Measurements from ENCODE around the gene SLC39A13.
"Not testable (repeated sequence)": the region's sequence is repeated elsewhere in the genome, so short reads cannot be mapped to it uniquely, and the experiment has no call there.

SLC39A13 gene

DNA sequence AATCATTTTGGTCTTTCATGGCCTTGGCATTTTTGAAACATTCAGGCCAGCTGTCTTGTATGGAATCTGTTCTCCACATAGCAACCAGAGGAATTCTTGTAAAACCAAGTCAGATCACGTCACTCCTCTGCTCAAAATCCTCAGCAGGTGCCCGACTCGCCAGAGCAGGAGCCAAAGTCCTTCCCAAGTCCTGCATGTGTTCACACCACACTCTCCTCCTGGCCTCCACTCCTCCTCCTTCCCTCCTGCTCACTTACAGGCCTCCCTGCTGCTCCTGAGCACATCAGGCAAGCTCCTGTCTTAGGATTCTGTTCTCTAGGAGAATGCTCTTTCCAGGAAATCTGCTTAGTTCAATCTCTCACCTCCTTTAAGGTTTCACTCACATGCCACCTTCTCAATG is 24.8 kb downstream of the SLC39A13 start:
- DNase-seq: no peak

DNA sequence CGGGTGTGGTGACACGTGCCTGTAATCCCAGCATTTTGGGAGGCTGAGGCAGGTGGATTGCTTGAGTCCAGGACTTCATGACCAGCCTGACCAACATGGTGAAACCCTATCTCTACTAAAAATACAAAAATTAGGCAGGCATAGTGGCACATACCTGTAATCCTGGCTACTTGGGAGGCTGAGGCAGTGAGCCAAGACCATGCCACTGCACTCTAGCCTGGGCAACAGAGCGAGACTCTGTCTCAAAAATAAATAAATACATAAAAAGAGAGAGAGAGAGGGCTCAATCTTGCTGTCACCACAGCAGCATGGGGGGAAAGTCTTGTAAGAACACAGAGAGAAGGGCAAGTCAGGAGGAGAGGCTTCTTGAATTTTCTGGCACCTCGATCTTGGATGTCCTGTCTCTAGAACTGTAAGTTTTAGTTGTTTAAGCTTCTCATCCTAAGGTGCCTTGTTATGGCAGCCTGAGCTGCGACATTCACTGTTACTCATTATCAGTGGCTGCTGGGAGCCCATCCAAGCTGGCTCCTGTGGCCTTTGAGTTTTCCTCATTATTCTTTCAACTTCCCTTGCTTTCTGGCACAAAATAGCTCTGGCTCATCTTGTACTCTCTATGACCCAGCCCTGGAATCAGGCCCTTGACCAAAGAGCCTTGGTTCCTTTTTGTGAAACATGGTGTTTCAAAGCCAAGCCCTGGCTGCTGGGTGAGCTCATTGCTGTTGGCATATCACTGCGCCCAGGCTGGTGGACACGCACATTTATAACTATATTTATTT is 25.8 kb downstream of the SLC39A13 start:
- DNase-seq: no peak

DNA sequence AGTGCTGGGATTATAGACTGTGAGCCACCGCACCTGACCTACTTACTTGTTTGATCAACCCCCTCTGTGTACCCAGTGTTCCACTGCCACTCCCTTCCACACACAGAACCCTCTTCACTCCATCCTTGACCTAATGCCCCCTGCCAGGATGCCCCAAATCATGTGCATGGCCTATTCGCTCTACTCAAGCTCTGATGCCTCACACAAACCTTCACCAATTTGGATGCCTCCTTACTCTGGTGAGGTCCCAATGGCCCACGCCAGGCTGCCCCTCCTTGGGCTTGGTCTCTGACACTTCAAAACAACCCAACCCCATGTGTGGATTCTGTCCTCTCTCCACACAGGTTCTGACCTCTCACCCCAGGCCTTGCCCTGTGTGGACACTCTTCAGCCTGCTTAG is 27.3 kb downstream of the SLC39A13 start:
- DNase-seq: no peak

DNA sequence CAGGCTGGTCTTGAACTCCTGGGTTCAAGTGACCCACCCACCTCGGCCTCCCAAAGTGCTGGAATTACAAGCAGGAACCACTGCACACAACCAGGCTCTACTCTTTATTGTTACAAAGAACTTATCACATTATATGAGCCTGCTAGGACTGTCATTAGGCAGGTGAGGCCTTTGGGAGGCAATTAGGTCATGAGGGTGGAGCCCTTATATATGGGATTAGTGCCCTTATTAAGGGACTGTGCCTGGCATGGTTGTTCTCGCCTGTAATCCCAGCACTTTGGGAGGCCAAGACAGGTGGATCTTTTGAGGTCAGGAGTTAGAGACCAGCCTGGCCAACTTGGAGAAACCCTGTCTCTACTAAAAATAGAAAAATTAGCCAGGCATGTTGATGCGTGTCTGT is 28.3 kb downstream of the SLC39A13 start:
- DNase-seq: no peak

DNA sequence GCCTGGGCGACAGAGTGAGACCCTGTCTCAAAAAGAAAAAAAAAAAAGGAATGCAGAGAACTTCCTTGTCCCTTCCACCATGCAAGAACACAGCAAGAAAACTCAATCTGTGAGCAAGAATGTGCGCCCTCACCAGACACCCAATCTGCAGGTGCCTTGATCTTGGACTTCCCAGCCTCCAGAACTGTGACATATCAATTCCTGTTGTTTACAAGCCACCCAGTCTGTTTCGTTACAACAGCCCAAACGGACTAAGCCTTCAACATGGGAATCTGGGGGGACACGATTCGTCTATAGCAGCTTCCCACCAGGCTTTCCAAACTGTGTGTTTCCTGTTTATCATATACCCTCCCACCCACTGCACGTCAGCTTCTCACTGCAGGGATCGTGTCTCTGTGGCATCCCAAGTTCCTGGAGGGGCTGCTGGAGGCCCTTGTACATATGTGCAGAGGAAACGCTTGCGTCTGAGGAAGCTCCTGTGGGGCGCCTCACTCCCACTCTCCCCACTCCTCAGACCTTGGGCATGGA is 28.9 kb downstream of the SLC39A13 start:
- no peak for DNase-seq

DNA sequence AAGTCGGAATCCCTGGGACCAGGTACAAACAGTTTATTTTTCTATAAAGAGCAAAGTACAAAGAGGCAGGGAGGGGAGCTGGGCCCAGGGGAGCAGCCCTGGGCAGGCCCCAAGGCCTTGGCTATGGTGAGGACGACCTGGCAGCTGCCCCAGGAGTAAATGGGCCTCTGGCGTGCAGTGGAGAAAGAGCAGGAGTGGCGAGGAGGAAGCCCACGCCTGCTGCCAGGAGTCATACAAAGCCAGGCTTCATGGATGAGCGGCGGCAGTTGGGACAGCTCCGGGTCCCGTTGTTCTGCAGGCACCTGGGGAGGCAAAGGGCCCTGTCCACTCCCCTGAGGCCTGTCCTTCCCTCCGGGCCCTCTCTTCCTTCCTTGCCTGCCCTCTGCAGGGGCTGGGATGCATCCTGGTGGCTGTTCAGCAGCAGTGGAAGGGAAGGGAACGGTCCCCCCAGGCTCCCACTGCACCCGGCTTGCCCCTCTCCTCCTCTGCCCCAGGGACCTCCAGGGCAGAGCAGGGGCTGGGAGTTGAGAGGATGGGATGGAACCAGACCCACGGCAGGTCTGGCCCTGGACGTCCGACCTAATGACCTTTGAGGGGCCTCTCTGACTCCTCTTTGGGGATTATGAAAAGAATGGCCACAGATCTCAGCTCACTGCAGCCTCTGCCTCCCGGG is 29.5 kb downstream of the SLC39A13 start:
- DNase-seq: no peak

DNA sequence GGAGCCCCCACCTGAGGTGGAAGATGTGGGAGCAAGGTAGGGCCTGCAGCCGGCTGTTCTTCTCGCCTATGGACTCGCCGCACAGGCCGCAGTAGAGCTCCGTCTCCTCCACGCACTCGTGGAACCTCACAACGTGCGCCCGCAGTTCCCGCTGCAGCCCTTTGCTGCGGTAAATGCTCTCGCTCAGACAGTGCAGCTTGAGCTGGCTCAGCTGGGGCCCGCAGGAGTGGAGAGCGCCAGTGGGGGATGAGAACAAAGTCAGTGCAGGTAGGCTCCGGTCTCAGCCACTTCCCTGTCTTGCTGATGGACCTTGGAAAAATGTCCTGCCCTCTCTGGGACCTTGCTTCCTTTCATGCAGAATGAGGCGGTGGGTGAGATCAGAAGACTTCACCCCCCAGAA is 30.3 kb downstream of the SLC39A13 start:
- no peak for DNase-seq

DNA sequence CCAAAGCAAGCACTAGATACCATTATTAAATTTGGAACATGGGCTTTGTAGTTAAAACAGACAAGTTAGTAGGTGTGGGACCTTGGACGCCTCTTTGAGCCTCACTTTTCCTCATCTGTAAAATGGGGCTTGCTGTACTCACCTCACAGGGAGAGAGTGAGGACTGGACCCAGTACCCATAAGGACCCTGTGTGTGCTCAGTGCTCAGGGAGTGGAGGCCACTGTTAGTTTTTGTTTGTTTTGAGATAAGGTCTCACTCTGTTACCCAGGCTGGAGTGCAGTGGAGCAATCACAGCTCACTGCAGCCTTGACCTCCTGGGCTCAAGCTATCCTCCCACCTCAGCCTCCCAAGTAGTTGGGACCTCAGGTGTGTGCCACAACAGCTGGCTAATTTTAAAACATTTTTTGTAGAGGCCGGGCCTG is 31.7 kb downstream of the SLC39A13 start:
- no peak for DNase-seq

DNA sequence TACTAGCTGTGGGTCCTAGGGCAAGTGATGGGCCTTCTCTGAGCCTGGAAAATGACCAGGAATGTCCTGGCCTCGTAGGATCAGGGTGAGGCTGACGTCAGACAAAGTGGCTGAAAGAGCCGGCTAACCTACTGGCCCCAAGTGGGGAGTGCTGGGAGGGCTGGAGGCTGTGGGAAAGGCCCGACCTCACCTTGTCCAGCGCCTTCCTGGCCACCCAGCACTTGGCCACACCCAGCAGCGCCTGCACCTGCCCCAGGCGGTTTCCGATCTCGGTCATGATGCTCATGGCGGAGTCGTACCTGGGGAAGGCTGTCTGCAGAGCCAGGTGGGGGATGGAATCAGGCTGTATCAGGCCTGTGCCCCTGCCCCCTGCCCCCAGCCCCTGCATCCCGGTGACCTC is 33.0 kb downstream of the SLC39A13 start:
- DNase-seq: no peak

DNA sequence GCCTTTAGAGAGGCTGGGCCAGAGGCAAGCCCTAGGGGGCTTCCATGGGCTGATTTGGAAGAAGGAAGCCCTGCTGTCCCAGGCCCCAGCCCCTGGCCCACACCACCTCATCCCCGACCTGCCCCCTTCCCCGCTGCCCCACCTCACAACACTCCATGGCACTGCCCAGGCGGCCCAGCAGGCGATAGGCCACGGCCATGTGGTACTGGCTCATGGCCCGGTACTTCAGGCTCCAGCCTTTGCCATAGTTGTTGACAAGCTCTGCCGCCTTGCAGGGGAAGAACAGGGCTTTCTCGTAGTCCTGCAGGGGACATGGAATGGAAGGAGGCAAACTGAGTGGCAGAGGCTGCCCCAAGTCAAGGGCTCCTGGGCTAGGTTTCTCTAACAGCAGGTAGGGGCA is 34.1 kb downstream of the SLC39A13 start:
- DNase-seq: no peak

DNA sequence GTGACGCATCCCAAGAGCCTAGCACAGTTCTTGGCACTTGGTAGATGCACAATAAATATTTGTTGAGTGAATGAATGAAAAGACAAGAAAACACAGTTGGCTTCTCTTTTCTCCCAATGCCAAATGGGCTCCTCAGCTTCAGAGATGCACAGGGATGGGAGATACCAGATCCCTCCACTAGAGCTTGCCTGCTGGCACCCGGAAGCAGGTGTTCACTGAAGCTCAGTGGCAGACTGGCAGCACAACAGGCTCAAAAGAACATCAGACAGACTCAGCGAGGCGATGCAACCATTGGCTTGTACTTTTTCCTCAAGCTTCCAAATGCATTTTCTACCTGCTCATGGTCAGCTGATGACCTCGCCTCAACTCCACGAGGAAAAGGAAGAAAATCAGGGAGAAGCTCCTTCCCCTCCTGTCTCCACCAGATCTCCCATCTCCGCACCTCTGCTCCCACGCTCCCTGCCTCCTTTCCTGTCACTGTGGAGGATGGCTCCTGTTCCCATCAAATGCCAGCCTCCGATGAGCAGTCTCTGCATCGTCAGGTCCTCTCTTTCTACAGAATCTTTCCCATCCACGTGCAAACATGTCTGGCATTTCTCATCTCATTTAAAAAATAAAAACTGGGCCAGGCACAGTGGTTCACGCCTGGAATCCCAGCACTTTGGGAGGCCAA is 34.8 kb downstream of the SLC39A13 start:
- no peak for DNase-seq

DNA sequence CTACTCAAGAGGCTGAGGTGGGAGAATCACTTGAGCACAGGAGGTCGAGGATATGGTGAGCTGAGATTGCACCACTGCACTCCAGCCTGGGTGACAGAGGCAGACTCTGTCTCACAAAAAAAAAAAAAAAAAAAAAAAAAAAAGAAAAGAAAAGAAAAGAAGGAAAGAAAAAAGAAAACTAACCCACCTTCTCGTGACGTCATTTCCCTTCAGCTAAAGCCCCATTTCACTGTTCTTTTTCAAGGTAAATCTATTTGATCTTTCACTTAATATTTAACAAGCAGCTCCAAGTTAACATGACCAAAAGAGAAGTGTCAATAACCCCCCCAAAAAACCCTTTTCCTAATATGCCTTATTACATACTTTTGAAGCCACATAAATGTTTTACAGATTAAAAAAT is 35.4 kb downstream of the SLC39A13 start:
- DNase-seq: no peak

DNA sequence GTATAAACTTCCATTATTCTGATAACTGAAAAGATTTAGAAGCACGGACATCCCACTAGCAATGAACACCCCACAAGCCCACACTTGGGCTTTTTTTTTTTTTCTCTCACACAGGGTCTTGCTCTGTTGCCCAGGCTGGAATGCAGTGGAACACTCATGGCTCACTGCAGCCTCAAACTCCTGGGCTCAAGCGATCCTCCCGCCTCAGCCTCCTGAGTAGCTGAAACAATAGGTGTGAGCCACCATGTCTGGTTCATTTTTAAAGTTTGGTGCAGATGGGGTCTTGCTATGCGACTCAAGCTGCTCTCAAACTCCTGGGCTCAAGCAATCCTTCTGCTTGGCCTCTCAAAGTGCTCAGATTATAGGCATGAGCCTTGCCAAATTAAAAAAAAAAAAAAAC is 37.5 kb downstream of the SLC39A13 start:
- no peak for DNase-seq

DNA sequence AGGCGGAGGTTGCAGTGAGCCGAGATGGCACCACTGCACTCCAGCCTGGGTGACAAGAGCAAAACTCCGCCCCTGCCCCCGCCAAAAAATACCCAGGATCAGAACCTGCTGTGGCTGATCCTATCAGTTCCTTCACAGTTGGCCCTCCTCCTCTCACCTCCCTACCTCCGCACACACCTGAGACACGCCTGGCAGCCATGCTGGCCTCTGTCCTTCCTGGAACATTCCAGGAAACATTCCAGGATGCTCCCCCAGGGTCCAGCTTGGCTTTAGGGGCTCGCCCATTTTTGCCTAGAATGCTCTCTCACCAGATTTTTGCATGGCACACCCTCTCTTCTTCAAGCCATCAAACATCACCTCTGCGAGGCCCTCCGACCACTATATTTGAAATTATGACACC is 38.4 kb downstream of the SLC39A13 start:
- DNase-seq: no peak

DNA sequence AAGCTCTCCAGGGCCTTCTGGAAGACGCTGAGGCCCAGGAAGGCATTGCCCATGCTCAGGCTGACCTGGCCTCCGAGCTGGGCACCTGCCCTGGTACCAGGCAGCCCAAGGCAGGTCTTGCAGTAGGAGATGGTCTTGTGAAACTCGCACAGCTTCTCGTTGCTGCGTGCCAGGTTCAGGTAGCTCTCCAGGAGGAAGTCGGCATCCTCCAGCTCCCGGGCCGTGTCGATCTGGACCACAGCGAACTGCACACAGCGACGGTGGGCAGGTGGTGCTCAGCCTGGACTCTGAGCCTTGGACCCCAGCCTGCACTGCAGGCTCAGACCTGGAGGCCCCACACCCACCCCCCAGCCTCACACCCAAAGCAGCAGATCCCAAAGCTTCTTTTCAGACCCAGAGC is 39.5 kb downstream of the SLC39A13 start:
- no peak for DNase-seq

DNA sequence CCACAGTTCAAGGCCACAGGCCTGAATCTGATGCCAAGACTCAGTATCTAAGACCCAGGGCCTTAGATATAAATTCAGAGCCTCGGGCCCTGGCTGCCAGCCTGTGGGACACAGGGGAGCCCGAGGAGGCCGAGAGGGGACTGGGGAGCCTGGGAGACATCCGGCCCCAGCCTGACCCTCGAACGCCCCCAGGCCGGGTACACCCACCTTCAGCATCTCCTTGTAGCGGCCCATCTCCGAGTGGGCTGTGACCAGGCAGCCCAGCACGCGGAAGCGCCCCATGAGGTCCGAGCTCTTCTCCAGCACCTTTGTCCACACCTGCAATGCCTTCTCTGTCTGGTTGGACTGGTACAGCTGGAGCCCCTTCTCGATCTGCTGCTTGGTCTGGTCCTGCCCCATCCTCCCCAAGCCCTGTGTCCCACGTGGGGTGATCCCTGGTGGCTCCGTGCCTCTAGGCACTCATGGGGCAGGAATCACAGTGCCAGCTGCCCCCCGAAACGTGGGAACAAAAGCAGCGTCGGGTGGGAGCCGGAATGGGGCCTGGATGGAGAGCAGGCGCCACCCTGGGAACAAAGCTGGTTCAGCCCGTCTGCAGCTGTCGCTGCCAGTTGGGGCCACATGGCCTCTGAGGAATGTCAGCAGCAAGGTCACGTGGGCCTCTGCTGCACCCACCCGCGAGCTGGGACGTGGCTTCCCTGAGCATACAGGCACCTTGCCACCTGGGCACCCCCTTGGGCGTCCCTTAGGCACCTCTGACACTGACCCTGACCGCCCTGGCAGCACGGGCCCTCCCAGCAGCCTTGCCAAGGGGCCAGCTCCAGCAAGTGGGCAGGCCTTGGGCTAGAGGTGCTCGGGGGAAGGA is 40.4 kb downstream of the SLC39A13 start, which contains the start of gene RAPSN:
RAPSN (minus strand) TSS at position 571 of the 862 bp plus-strand sequence; CDS start at position 399, 172 bp downstream.
- no peak for DNase-seq

DNA sequence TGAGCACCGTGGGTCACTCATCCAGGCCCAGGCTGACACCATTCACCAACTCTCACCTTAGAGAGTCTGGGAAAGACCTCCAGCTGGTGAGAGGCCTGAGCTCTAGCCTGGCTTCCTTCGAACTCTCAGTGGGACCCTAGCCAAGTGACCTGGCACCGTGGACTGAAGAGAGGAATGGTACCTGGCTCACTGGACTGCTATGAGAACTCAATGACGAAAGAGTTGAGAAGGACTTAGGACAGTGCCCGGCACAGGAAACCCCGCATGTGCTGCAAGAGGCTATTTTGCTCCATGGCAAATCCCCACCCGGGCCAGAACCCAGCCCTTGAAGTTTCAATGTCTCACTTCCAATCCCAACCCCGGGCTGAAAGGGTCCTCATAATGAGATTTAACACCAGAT is 41.2 kb downstream of the SLC39A13 start:
- DNase-seq: no peak

DNA sequence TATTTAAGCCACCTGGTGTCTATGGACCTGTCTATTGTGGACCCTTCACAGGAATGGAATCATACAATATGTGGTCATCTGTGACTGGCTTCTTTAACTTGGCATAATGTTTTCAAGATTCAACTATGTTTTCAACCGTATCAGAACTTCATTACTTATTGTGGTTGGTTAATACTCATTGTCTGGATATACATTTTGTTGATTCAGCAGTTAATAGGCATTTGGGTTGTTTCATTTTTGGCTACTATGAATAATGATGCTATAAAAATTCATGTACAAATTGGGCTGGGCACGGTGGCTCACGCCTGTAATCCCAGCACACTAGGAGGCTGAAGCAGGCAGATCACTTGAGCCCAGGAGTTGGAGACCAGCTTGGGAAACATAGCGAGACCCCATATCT is 43.0 kb downstream of the SLC39A13 start:
- DNase-seq: no peak

DNA sequence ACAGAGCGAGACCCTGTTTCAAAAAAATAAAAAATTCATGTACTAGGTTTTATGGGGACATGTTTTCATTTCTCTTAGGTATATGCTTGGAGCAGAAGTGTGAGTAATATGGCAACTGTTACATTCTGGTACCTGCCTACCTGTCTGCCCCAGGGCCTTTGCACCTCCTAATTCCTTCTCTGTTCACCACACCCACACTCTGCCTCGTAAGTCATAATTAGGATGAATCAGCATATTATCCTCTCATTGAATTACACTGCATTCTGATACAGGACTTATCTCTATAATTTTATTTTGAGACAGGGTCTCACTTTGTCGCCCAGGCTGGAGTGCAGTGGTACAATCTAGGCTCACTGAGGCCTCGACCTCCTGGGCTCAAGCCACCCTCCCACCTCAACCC is 43.6 kb downstream of the SLC39A13 start:
- DNase-seq: no peak

DNA sequence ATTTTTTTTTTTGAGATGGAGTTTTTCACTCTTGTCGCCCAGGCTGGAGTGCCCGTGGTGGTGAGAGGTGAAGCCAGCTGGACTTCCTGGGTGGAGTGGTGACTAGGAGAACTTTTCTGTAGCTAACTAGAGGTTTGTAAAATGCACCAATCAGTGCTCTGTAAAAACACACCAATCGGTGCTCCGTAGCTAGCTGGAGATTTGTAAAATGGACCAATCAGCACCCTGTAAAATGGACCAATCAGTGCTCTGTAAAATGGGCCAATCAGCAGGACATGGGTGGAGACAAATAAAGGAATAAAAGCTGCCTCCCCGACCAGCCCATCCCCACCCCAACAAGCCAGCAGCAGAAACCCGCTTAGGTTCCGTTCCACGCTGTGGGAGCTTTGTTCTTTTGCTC is 45.0 kb downstream of the SLC39A13 start:
- DNase-seq: no peak

DNA sequence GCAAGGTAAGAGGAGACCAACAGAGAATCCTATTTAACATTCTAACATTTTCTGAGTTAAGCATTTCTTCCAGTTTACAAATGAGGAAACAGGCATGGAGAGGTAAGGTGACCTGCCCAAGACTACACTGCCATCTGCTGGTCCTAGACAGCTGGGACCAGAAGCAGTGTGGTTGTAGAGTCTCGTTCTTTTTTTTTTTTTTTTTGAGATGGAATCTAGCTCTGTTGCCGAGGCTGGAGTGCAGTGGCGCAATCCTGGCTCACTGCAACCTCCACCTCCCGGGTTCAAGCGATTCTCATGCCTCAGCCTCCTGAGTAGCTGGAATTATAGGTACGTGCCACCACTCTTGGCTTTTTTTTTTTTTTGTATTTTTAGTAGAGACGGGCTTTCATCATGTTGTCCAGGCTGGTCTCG is 45.9 kb downstream of the SLC39A13 start:
- DNase-seq: not testable (repeated sequence)

DNA sequence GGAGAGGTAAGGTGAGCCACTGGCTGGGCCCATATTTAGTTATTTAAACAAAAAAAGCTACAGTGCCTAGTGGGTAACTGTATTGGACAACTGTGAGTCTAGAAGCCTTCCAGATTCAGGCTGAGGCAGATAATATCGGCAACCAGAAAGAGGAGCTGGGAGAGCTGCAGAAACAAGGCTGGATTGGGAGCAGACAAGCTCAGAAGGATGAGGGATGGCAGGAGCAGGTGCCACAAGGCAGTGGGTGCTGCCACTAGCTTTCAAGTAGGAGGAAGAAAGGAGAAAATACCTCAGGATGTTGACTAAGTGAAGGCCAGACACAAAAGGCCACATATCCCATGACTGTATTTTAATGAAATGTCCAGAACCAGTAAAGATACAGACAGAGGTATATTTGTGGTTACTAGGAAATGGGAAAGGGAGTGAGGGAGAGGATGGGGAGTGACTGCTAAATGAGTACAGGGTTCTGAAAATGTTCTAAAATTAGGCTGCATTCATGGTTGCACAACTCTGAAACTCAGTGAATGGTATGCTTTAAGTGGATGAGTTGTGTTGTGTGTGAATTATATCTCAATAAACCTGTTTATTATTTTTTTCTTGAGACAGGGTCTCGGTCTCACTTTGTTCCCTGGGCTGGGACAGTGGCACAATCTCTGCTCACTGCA is 52.3 kb downstream of the SLC39A13 start:
- DNase-seq: no peak

All from cortex of kidney (tissue), 1 donor.